Heart left ventricle (tissue), 16 donors: ENCODE results near the gene SMARCD3. TPM values are rescaled to one million over a fixed set of nuclear protein-coding genes. Genes with fewer than 3 reads are reported as not detected.

Experiments
- ATAC-seq, 4 donors: fragments of 200-7000 bp; cut with Tn5 transposase; one replicate each; pipeline ENCODE4 v1.9.1; 2020 to 2022; ENCODE audit warnings: moderate library complexity in 4 of 4, mild to moderate bottlenecking in 3 of 4, moderate number of reproducible peaks in 1 of 4
- DNase-seq, 5 donors: peaks; one replicate each; pipeline ENCODE4 v3.0.0-alpha.2; 2020
- H3K27ac ChIP-seq, 12 donors: fragments of 200-600 bp; sonication (generic) in 4 of 12; one replicate each; pipeline versions ENCODE4 v1.5.0 to v1.8.0; 2016 to 2022; ENCODE audit warnings: mild to moderate bottlenecking in 2 of 12
- H3K27me3 ChIP-seq, 9 donors: fragments of 200-600 bp; sonication (generic) in 2 of 9; one replicate each; pipeline versions ENCODE4 v1.5.1 to v1.8.0; 2016 to 2022; ENCODE audit warnings: mild to moderate bottlenecking in 3 of 9
- H3K36me3 ChIP-seq, 9 donors: fragments of 200-600 bp; sonication (generic) in 2 of 9; one replicate each; pipeline versions ENCODE4 v1.5.0 to v1.8.0; 2018 to 2022; ENCODE audit warnings: mild to moderate bottlenecking in 2 of 9
- H3K4me1 ChIP-seq, 12 donors: fragments of 200-600 bp; sonication (generic) in 4 of 12; one replicate each; pipeline versions ENCODE4 v1.5.0 to v1.8.0; 2016 to 2022; ENCODE audit warnings: mild to moderate bottlenecking in 3 of 12
- H3K4me3 ChIP-seq, 12 donors: fragments of 200-600 bp; sonication (generic) in 4 of 12; one replicate each; pipeline versions ENCODE4 v1.5.0 to v1.8.0; 2017 to 2022; ENCODE audit warnings: mild to moderate bottlenecking in 9 of 12, moderate library complexity in 4 of 12
- H3K9me3 ChIP-seq, 12 donors: fragments of 200-600 bp; sonication (generic) in 4 of 12; one replicate each; pipeline versions ENCODE4 v1.5.0 to v1.8.0; 2016 to 2022; ENCODE audit warnings: mild to moderate bottlenecking in 1 of 12
- POLR2A ChIP-seq, 2 donors: fragments of 450-650 bp; IDR thresholded peaks; one replicate each; pipeline ENCODE4 v1.6.1; 2017; ENCODE audit warnings: antibody characterized with exemption in 2 of 2, mild to moderate bottlenecking in 2 of 2, moderate library complexity in 2 of 2
- WGBS, 4 donors: extraction: QIAGEN DNeasy Blood & Tissue Kit in 2 of 4; methylation state at CpG; one replicate each; pipeline versions ENCODE4 v1.1.5 to v1.1.7; 2013 to 2018; 5-methylcytosine and 5-hydroxymethylcytosine counted together
- intact Hi-C, 10 donors: fragments of 100-400 bp; cut with DNase I; formaldehyde crosslinking; loops; one replicate each; pipeline versions ENCODE4 v1.11.1 to v1.14.2; 2022
- polyA plus RNA-seq, 2 donors: library from polyadenylated mRNA; stranded (reverse); fragments of 200-250 nt; gene quantifications; one replicate each; pipeline ENCODE4 v1.2.3, GENCODE V29; 2013
- total RNA-seq, 9 donors: library from RNA; depleted of rRNA in 2 of 9; stranded (reverse); fragments of >200 nt in 2 of 9; fragmentation: NEBNext Ultra II Directional in 3 of 9; extraction: Animal tissue kit (Norgen Biotek cat#: 25700) in 3 of 9; gene quantifications; one replicate each; pipeline versions ENCODE4 v1.1.0 to v1.2.4, GENCODE V29; 2016 to 2023
- TF ChIP-seq, protein P1 (sequence below), 12 donors: fragments of 200-600 bp; sonication (generic) in 4 of 12; IDR thresholded peaks; one replicate each; pipeline versions ENCODE4 v1.5.0 to v1.8.0; 2018 to 2022; ENCODE audit warnings: antibody characterized with exemption in 12 of 12, mild to moderate bottlenecking in 5 of 12
- donor health status: ischemic (EF 13 %, LVEDD 7.1; RV severe dilation, severe dysfunction).
- donor health status: healthy with polysubstance abuse.
- donor health status: DM: no; HTN: yes; CAD: no.
- donor health status: DM: no; HTN: no; CAD: no.
- donor health status: ischemic (EF 25% LVEDD 6.9; RV normal size, moderate dysfunction).
- donor health status: ischemic (EF 25% LVEDD 5.7; RV mildly dilated, moderate dysfunction).
- donor health status: healthy.
- donor health status: DM: yes; HTN: yes; CAD: no.
- donor health status: ischemic (EF 35%, LVEDD 5.7; RV mildly dilated, moderate dysfunction).
- donor health status: nonischemic (EF 11% LVEDD 7.7; RV severe dilation, severe dysfunction).
- donor health status: DM: yes; HTN: yes; CAD: no.
- donor health status: PGD.
- donor health status: ischemic (EF 29% LVEDD 5.4; RV normal size, mild dysfunction).
- donor health status: nonischemic (EF 23%, LVEDD 6.1; RV moderate dilation, normal function).

The SMARCD3 gene
- total and polyA plus RNA-seq, 11 donors = 59.7 to 108 (median 92.2) TPM

DNA sequence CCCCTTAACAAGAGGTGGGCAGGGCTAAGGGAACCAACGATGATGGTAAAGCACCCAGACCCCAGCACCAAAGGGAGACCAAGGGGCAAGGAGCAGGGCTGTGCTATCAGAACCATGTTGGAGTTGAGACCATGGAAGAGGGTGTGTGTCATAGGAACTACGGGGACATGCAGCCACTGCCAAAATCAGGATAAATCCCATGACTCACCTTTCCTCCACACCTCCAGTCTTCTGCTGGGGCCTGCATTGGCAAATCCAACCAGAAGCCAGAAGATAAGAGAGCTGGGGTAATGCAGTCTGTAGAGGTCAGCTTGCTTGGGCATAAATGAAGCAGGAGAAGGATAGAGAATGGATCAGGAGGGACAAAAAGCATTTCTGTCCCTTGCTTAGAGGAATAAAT, 42.7 kb upstream of the SMARCD3 start:
- WGBS, 4 donors = 58 to 80% (median 67%) methylated on average over 2 of the region's 2 CpGs
- H3K9me3 ChIP-seq = peaks cover 0 to 4% (median 0%) of the 10 kb centered on the region in 12 donors
- H3K4me1 ChIP-seq = no peaks in the 10 kb centered on the region
- peaks cover 0 to 13% (median 0%) of the 10 kb centered on the region in 9 donors for H3K27me3 ChIP-seq
- H3K27ac ChIP-seq = no peak overlapping the region
- TF ChIP-seq, protein P1, sequence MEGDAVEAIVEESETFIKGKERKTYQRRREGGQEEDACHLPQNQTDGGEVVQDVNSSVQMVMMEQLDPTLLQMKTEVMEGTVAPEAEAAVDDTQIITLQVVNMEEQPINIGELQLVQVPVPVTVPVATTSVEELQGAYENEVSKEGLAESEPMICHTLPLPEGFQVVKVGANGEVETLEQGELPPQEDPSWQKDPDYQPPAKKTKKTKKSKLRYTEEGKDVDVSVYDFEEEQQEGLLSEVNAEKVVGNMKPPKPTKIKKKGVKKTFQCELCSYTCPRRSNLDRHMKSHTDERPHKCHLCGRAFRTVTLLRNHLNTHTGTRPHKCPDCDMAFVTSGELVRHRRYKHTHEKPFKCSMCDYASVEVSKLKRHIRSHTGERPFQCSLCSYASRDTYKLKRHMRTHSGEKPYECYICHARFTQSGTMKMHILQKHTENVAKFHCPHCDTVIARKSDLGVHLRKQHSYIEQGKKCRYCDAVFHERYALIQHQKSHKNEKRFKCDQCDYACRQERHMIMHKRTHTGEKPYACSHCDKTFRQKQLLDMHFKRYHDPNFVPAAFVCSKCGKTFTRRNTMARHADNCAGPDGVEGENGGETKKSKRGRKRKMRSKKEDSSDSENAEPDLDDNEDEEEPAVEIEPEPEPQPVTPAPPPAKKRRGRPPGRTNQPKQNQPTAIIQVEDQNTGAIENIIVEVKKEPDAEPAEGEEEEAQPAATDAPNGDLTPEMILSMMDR (IDR thresholded peaks at IDR 0.05) = no peak
- TF ChIP-seq POLR2A (IDR thresholded peaks at IDR 0.05) = no peak
- no peaks in the 10 kb centered on the region for H3K36me3 ChIP-seq
- DNase-seq (no peak), ATAC-seq (no peak)
- intact Hi-C loops = no loop called here
- no peak overlapping the region for H3K4me3 ChIP-seq

GRCh38 chr7:151290355-151290760, 41.9 kb upstream of the SMARCD3 start:
- WGBS, 4 donors = 51 to 61% (median 56%) methylated on average over 4 of the region's 4 CpGs
- Histone ChIP-seq H3K9me3 (no peaks in the 10 kb centered on the region), H3K27me3 (peaks cover 0 to 10% (median 0%) of the 10 kb centered on the region in 9 donors), H3K4me3 (no peak overlapping the region), H3K4me1 (no peaks in the 10 kb centered on the region), H3K36me3 (no peaks in the 10 kb centered on the region), H3K27ac (no peak overlapping the region)
- ATAC-seq (no peak), DNase-seq (no peak)
- intact Hi-C loops = no loop called here
- TF ChIP-seq, protein P1 (IDR thresholded peaks at IDR 0.05) = no peak
- no peak for TF ChIP-seq POLR2A (IDR thresholded peaks at IDR 0.05)

- 76 to 84% (median 79%) methylated on average over 2 of the region's 2 CpGs for WGBS, 4 donors
- Histone ChIP-seq H3K9me3 (no peaks in the 10 kb centered on the region), H3K4me1 (no peaks in the 10 kb centered on the region), H3K27me3 (peaks cover 0 to 10% (median 0%) of the 10 kb centered on the region in 9 donors), H3K4me3 (no peak overlapping the region), H3K36me3 (no peaks in the 10 kb centered on the region), H3K27ac (no peak overlapping the region)
- TF ChIP-seq, protein P1 (IDR thresholded peaks at IDR 0.05) = no peak
- no peak for TF ChIP-seq POLR2A (IDR thresholded peaks at IDR 0.05)
- DNase-seq (no peak), ATAC-seq (no peak)
- intact Hi-C loops = no loop called here
These were observed 41.4 kb upstream of the SMARCD3 start for GRCh38 chr7:151289891-151290290.

DNA sequence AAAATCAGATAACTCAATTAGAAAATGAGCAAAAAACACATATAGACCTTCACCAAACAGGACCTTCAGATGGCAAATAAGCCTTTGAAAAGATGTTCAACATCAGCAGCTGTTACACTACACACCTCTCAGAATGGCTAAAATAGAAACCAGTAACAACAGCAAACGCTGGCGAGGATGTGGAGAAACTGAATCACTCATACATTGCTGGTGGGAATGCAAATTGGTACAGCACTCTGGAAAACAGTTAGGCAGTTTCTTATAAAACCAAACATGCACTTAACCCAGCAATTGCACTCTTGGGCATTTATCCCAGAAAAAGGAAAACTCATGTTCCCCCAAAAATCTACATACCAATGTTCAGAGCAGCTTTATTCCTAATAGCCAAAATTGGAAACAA, 37.7 kb upstream of the SMARCD3 start:
- Histone ChIP-seq H3K27me3 (peaks cover 0 to 25% (median 4%) of the 10 kb centered on the region in 9 donors), H3K4me3 (no peak overlapping the region), H3K27ac (no peak overlapping the region), H3K9me3 (no peaks in the 10 kb centered on the region), H3K4me1 (no peaks in the 10 kb centered on the region), H3K36me3 (no peaks in the 10 kb centered on the region)
- ATAC-seq = no peak
- 46 to 65% (median 53%) methylated on average over 2 of the region's 2 CpGs for WGBS, 4 donors
- no peak for DNase-seq
- intact Hi-C loops = no loop called here
- TF ChIP-seq, protein P1 (IDR thresholded peaks at IDR 0.05) = no peak
- TF ChIP-seq POLR2A (IDR thresholded peaks at IDR 0.05) = no peak
